Raji (cell line): ENCODE results near the gene GDPD4.

ENCODE experiments used
- POLR2A ChIP-seq: IDR thresholded peaks from 2 replicates; pipeline ENCODE4 v1.6.1; 2011; ENCODE audit warnings: low read depth, low read length, control low read depth; ENCODE audit not compliant: insufficient read depth

Gene GDPD4

DNA sequence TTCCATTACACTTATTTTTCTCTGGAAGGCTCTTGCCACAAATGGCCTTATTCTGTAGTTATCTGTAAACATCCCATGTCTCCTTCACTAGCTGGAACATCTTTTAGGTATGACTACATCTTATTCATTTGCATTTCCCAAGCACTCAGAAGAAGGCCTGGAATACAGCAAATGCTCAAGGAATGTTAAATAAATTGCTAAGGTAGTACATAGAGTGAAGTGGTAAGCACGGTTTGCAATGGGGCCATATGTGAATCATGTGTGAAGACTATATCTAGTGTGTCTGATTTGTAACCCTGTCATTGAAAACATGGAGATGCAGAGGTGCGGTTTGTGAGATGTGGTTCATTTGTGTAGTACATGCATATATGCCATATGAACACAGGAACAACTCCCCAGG lies 33.5 kb downstream of the GDPD4 start:
- TF ChIP-seq POLR2A, result no peak

DNA sequence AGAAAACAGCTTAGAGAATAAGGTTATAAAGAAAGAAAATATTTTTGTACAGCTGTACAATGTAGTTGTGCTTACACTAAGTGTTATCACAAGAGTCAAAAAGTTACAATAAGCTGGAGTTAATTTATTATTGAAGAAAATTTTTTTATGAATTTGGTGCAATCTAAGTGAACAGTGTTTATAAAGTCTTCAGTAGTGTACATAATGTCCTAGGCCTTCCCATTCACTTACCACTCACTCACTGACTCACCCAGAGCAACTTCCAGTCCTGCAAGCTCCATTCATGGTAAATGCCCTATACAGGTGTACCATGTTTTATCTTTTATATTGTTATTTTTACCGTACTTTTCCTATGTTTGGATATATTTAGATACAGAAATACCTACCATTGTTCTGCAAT lies 34.7 kb downstream of the GDPD4 start:
- TF ChIP-seq POLR2A, result no peak

DNA sequence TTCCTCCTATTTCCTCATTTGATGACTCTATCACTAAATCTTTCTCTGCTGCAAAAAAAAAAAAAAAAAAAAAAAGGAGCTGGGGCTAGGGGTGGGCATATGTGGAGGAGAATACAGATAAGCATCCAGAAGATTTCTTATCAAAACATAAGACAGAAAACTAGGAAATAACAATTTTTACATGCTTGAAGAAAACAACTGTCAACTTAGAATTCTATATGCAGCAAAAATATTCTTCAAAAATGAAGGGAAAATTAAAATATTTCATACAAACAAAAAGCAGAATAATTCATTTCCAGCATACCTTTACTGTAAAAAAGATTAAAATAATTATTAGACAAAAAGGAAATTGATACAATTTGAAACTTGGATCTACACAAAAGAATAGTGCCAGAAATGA lies 38.7 kb downstream of the GDPD4 start:
- no peak for TF ChIP-seq POLR2A

DNA sequence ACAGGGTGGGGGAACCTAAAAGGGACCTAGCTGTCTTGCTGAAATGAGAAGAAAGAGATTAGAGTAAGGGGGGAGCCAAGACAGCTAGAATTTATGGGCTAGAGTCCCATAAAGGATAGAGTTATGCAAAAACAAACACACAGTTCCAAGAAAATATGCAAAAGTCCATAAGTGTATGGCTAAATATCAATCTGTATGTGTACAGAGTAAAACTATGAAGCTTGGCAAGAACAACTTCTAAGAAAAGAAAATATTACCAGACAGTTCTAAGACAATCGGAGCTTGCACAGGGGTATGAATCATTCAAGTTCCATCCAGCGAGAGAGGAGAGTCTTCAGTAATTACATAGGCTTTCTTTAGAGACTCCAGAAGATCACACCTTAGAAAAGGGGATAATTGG lies 41.8 kb downstream of the GDPD4 start:
- no peak for TF ChIP-seq POLR2A

DNA sequence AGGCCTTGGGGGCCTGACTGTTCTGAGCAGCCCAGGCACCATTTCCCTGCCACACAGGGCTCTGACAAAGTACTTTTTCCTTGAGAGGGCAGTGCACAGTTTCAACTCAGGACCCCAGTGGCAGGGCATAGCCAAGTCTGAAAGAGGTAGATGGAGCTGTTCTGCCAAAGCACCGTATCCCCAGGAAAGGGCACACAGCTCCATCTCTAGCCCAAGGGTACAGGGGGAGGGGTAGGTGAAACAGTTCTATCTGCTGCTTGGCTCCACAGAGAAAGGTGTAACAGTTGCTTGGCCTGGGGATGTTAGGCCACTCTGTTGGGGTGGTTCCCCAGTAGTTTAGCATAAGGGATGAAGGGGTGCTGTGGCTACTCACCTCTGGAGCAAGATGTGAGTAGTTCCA lies 47.8 kb downstream of the GDPD4 start:
- no peak for TF ChIP-seq POLR2A

DNA sequence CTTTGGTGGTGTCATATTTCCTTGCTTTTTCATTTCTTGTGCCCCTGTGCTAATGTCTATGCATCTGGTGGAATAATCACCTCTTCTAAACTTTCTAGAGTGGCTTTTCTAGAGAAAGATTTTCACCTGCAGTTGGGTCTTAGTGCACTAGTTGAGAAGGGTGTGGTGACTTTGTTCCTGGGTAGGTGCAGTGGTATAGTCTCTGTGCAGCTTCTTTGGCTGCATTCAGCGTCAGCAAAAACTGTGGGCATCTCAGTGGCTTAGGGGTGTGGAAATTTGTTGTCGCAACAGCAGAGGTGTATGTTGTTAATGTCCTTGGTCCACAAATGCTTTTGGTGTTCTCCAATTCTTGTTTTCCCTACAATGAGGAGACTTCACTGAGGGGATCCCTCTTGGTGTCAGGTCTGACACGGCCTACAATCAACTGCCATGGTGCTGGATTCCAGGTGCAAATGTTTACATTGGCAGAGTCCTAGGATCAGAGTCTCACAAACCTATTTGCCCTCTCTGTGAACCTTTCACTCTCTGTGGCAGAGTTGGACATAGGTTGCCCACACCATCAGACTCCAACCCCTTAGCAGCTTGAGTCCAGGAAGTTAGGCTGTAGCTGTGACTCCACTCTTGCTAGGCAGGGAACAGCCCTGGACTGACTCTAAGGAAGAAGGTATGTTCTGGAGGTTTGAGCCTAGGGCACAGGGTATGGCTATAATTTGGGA lies 48.8 kb downstream of the GDPD4 start:
- TF ChIP-seq POLR2A, result no peak

DNA sequence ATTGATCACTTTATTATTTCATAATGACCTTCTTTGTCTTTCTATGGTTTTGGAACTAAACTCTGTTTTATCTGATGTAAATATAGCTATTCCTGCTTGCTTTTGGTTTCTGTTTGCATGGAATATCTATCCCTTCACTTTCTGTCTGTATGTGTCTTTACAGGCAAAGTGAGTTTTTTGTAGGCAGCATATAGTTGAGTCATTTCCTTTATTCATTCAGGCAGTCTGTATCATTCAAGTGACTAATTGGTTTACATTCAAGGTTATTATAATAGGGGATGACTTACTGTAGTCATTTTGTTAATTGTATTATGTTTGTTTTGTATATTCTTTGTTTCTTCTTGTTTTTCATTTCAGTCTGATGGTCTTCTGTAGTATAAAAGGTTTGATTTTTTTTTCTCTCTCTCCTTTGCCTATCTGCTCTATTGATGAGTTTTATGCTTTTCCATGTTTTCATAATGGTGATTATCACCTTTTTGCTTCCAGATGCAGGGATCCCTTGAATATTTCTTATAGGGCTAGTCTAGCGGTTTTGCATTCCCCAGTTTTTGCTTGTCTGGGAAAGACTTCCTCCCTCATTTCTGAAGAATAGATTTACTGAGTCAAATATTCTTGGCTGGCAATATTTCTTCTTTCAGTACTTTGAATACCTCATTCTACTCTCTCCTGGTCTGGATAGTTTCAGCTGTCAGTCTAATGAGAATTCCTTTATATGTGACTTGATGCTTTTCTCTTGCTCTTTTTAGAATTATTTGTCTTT lies 50.4 kb downstream of the GDPD4 start:
- no peak for TF ChIP-seq POLR2A

DNA sequence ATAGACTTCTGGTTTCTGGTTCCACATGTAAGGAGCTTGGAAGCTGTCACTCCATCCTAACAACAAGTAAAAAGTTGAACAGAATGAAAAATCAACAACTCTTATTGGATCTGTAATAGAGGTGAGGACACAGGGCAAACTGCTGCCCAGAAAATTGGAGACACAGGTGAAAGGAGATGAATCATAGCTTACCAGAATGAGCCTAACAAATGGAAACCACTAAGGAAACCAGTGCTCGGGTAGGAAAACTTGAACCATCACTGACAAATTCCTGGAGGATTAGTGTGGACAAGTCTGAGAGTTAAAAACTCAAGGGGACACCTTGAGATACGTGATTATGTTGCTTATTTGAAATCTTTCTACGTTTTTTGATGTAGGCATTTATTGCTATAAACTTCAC lies 52.1 kb downstream of the GDPD4 start:
- no peak for TF ChIP-seq POLR2A

DNA sequence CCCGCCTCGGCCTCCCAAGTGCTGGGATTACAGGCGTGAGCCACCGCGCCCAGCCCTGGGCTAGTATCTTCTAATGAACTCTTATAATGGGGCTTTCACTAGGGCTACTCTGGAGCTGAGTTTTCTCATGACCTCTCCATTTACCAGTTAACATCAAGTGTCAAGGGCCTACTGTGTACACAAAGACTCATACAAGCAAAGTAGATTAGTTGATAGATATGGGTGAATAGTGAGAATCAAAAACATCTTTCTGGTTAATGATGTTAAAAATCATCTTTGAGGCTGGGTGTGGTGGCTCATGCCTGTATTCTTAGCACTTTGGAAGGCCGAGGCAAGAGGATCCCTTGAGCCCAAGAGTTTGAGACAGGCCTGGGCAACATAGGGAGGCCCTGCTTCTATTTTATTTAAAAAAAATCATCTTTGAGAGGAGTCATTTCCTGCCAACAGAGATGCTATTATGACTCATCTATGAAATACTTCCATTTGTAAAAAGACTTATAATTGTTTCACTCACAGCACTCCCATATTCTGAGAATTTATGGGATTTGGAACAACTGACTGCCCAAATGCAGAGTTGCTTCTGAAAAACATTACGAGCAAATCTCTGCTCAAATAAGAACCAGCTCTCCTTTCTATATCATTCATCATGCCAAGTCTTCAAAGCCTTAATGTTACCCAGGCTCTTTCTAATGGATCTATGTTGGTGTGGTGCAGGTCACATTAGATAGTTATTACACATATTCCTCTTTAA lies 57.0 kb downstream of the GDPD4 start:
- no peak for TF ChIP-seq POLR2A

DNA sequence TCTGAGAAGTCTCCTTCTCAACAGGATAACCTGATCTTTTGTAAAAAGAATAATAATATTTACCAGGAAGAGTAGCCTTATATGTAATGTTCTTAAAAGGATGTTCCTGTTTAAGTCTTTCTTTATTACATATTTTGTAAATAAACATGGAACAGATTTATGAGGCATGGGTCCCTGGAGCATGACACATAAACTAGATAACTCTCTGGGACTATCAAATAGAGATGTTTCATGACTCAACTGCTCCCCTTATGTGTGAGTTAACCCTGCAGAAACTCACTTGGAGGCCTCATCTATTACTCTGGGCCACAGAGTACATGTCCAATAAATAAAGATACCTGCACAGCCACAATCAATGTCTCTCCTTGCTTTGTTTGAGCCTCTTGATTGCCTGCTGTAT lies 64.6 kb downstream of the GDPD4 start:
- TF ChIP-seq POLR2A, result no peak

DNA sequence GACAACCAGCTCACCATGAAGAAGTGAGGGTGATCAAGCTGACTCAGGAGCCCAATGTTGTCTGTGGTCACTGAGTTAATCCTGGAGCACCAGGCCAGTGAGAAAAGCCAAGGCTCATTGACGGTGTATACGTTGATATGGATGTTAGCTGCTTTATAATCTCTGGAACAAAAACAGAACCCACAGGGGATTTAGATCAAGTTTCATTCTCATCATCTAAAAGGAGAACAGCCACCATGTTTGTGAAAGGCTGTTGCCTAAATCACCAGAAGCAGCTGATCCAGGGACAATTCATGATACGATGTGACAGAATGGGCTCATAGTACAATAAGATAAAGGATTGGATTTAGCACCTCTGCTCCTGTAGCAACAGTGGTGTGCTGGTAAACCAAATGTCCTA lies 68.5 kb downstream of the GDPD4 start:
- TF ChIP-seq POLR2A, result no peak

DNA sequence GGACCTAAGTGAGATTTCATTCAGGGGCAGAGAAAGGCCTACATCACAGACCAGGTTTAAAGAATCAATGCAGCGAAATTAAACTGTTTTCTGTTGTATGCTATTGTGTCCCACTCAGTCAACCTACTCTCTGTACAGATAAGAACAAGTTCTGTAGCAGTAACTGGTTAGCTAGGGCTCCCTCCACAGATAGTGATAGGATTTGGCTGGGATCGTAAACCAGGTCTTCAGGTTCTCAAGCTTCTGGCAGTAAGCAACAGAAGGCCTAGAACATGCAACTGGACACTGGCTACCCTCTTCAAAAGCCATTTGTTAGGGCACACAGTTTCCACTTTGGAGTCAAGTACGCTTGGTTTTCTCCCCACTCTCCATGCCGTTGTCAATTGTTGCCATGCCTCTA lies 69.2 kb downstream of the GDPD4 start:
- TF ChIP-seq POLR2A, result no peak

DNA sequence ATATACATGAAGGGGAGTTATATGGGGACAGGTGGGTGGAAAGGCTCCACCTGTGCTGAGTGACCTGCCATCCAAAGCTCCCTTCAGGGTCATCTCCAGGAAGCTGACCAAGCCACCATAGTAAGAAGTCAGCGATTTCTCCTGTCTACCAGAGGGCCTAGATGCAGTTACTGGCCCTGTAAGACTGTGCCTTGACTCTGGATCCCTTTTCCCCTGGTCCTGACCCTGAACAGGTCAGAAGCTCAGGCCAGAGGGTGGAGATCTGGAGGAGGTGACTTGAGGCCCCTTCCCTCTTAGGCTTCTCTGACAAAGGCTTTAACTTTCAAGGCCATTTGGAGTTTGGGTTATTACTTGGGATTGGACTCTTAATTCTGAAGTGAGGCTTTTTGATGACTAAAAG lies 69.7 kb downstream of the GDPD4 start:
- TF ChIP-seq POLR2A, result no peak

DNA sequence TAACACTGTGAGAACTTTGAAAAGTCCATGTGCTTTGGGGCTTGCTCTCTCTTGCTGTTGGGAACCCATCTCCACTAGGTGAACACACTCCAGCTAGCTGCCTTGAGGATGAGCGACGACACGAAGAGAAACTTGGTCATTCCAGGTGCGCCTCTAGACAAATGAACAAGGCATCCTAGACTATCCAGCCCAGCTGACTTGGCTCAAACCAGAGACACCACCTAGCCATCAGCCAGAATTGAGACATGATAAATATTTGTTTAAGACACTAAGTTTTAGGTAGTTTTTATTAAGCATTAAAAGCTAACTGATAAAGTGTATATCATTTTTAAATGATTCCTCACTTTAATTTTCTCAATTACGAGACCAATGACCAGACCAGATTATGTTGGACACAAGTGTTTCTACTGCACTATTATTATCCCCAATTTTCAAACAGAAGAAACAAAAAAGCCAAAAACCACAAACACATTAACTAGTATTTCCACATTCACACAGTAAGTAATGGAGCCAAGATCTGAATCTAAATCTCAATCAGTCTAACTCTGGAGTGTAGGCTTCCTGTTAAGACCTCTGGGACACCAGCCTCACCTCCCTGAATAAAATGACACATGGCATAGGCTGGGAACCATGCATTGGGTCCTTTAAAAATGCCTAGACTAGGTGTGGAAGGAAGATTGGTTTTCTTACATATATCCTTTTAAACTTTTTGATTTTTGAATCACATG lies 70.4 kb downstream of the GDPD4 start:
- no peak for TF ChIP-seq POLR2A

DNA sequence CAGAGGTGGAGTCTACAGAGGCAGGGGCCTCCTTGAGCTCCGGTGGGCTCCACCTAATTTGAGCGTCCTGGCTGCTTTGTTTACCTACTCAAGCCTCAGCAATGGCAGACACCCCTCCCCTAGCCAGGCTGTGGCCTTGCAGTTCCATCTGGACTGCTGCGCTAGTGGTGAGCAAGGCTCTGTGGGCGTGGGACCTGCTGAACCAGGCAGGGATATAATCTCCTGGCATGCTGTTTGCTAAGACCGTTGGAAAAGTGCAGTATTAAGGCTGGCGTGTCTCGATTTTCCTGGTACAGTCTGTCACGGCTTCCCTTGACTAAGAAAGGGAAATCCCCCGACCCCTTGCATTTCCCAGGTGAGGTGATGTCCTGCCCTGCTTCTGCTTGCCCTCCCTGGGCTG lies 77.7 kb downstream of the GDPD4 start:
- TF ChIP-seq POLR2A, result no peak

DNA sequence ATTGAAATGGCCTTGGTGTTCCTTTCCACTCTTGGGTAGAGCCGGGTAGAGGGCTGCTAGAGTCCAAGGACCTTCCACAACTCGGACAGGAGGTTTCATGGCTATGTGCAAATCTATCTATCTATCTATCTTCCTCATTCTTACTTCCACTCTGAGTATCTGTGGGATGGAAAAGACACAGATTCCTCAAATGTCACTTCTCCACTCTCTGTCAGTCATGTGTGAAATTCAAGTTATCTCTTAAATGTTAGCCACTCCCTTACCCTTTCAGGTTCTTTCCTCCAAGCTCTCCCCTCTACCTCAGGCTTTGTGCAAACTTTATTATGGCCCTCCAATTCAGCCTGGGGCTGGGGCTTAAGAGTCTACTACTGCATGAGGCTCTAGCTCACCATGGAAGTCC lies 84.3 kb downstream of the GDPD4 start:
- TF ChIP-seq POLR2A, result no peak

DNA sequence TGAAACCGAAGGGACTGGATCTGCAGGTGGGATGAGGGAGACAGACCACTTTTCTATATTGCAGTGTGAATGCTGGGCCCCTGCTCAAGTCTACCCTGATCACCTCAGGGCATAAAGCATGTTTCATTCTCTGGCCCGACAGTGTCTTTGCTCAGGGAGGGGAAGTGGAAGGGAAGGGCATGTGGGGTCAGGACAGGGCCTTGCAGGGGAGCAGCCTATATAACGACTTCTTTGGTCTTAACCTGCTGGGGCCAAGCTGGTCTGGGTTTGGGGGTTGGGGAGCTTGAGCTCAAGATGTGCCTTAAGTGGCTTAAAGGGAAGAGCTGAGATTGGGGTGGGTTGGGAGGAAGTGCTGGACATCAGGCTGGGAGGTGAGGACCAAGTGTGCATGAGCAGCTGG lies 86.4 kb downstream of the GDPD4 start:
- TF ChIP-seq POLR2A, result no peak
